ENCODE measurements around the gene PPP4R1.
"Not testable (repeated sequence)": the region's sequence is repeated elsewhere in the genome, so short reads cannot be mapped to it uniquely, and the experiment has no call there.

The PPP4R1 gene

DNA sequence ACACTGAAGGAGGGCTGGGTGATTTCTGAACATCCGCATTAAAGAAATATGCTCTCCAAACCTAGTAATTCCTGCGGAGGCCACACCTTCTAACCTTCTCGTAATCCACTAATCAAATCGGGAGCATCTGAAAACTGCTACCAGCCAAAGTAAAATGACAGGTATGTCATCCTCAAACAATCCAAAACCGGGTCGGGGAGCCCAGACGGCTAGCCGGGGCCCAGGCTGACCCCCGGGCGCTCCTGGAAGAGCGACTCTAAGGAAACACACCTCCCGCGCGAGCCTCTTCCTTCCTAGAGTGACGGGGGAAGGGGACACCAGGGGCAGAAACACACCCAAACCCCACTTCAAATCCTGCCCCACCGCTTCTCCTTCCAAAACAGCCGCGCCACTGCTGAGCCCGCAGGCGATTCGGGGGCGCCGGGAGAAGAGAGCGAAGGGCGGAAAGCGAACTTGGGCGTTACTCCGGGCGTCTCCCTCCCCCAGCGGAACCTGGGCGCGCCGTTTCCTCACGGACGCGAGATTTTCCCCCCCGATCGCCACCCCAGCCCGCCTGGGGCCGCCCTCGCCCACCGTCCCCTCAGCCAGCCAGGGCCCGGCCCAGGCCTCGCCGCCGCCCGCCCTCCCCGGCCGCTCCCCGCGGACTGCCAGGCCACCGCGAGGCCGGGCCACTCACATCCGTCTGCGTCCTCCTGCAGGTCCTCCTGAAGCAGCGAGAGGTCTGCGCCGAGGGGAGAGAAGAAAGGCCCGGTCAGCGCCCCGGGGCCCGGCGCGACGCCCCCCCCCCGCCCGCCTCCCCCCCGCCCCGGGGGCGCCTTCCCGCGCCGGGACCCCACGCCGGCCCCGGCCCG, 584 bp downstream of the PPP4R1 start:
- H3K4me3 Mint-ChIP-seq = peak overlapping the region; percentile 92
- H3K4me1 Mint-ChIP-seq (ENCODE audit: low read depth) = peaks cover 52% of the 10 kb centered on the region
- no peaks in the 10 kb centered on the region for H3K9me3 Mint-ChIP-seq
- peak; percentile 70 for DNase-seq
- peaks cover 25% of the 10 kb centered on the region for H3K36me3 Mint-ChIP-seq (ENCODE audit: low read depth)
- H3K27ac Mint-ChIP-seq = peak overlapping the region; percentile 93
- H3K27me3 Mint-ChIP-seq = no peaks in the 10 kb centered on the region

DNA sequence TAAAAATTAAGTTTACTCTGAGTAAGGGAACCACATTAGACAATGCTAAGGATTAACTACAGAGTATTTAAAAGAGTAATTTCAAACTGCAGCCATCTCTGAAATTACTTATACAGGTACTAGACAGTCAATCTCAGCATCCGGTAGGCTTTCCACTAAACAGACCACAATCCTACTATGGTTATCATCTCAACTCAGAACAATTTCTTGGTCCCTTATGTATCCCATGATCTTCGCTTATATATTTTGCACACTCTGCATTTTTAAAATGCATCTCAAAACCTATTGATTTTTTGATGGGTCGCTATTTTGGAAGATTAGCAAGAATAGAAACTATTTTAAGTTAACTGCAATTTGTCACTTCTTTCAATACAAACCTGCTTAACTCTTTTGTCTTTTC, 1.4 kb downstream of the PPP4R1 start:
- H3K4me3 Mint-ChIP-seq = peak overlapping the region; percentile 92
- H3K36me3 Mint-ChIP-seq (ENCODE audit: low read depth) = peaks cover 25% of the 10 kb centered on the region
- no peak for DNase-seq
- no peaks in the 10 kb centered on the region for H3K9me3 Mint-ChIP-seq
- H3K4me1 Mint-ChIP-seq (ENCODE audit: low read depth) = peaks cover 60% of the 10 kb centered on the region
- peak overlapping the region; percentile 93 for H3K27ac Mint-ChIP-seq
- no peaks in the 10 kb centered on the region for H3K27me3 Mint-ChIP-seq

DNA sequence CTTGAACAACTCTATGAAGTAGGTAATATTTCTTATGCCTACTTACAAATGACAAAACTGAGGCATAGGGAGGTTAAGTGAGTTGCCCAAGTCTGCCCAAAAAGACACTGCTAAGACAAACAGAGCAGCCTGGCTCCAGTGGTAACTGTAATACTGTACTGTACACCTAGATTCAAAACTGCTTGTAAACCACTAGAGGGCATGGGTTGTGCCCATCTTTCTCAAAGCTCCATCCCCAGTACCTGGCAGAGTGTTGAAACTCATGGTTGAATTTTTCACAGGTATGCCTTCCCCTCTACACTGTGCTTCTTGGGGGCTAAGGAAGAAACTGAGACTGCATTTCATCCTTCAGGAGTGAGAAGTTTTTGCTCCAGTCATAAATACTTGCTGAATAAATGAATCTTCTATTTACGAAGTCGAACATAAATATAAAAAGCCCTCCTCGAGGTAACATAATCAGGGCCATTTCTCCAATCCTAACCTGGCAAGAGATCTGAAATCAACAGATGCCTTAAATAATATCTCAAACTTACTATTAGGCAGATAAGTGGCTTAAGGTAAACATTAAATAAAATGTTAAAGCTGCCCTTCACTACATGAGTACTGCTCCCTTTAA, 2.0 kb downstream of the PPP4R1 start:
- H3K27ac Mint-ChIP-seq = peak overlapping the region; percentile 23
- DNase-seq = no peak
- no peaks in the 10 kb centered on the region for H3K9me3 Mint-ChIP-seq
- H3K27me3 Mint-ChIP-seq = no peaks in the 10 kb centered on the region
- H3K4me1 Mint-ChIP-seq (ENCODE audit: low read depth) = peaks cover 62% of the 10 kb centered on the region
- H3K36me3 Mint-ChIP-seq (ENCODE audit: low read depth) = peaks cover 26% of the 10 kb centered on the region
- peak overlapping the region; percentile 92 for H3K4me3 Mint-ChIP-seq

DNA sequence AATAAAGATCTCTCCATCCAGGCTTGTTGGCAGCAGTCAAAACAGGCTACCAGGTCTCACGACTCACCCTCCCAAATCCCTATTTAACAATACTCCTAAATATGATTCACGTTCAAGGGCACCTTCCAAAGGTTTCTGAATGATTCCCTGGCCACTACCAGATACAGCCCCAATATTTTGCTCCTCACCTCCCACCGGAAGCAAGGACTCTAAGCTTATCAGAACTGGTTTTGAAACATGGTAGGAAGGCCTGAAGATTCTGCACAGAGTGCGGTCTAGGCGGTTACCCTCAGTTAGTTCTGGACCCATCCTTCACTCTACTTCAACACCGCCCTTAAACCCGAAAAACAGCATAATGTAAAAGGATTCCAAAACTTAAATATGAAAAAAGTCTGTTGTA, 5.2 kb downstream of the PPP4R1 start:
- no peak for DNase-seq
- H3K4me1 Mint-ChIP-seq (ENCODE audit: low read depth) = peaks cover 53% of the 10 kb centered on the region
- no peaks in the 10 kb centered on the region for H3K27me3 Mint-ChIP-seq
- H3K27ac Mint-ChIP-seq = no peak overlapping the region
- no peak overlapping the region for H3K4me3 Mint-ChIP-seq
- peaks cover 32% of the 10 kb centered on the region for H3K36me3 Mint-ChIP-seq (ENCODE audit: low read depth)
- no peaks in the 10 kb centered on the region for H3K9me3 Mint-ChIP-seq

DNA sequence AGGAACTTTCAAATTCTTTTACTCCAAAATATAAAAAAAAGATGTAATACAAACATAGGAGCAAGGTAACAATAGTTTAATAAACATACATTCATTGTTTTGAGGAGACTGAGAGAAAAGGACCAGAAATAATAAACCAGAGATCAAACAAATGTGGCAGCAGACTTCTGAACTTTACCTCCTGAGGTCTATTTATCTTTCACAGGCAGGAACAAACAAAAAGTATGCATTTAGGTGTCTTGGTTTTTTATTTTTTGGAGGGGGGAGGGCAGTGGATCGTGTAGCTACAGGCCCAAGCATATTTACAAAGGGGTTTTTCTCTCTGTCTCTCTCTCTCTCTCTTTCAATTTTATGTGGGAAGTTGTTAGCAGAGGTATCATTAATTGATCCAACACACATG, 5.6 kb downstream of the PPP4R1 start:
- Mint-ChIP-seq H3K4me1 (ENCODE audit: low read depth) (peaks cover 55% of the 10 kb centered on the region), H3K4me3 (no peak overlapping the region), H3K9me3 (no peaks in the 10 kb centered on the region), H3K27ac (no peak overlapping the region), H3K36me3 (ENCODE audit: low read depth) (peaks cover 32% of the 10 kb centered on the region), H3K27me3 (no peaks in the 10 kb centered on the region)
- DNase-seq = no peak

DNA sequence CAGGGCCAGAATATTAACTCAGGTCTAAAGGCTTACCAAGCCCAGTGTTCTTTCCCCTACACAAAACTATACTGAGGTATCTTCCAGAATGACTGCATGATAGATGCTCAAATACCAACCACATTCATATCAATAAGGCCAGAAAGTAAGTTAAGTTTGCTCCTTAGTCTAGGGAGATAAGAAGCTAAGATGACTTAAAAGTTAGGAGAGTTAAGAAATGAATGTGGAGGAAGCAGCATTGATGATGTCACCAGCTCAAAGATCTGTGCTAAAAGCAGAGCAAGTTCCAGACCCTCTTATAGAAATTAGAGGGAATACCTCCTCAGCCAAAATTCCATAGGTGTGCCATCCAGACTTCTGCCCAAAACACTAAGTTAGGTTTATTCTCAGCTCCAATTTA, 6.1 kb downstream of the PPP4R1 start:
- Mint-ChIP-seq H3K9me3 (no peaks in the 10 kb centered on the region), H3K4me3 (no peak overlapping the region), H3K27ac (no peak overlapping the region), H3K4me1 (ENCODE audit: low read depth) (peaks cover 52% of the 10 kb centered on the region), H3K27me3 (no peaks in the 10 kb centered on the region), H3K36me3 (ENCODE audit: low read depth) (peaks cover 30% of the 10 kb centered on the region)
- no peak for DNase-seq

DNA sequence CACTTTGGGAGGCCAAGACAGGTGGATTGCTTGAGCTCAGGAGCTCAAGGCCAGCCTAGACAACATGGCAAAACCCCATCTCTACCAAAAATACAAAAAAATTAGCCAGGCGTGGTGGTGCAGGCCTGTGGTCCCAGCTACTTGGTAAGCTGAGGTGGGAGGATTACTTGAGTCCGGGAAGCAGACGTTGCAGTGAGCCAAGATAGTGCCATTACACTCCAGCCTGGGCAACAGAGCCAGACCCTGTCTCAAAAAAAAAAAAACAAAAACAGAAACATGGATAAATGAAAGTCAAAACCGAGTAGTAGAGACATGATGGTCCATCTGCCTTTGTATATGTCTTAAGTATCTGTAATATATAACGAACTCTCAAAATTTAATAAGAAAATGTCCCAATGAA, 7.2 kb downstream of the PPP4R1 start:
- Mint-ChIP-seq H3K36me3 (ENCODE audit: low read depth) (peaks cover 34% of the 10 kb centered on the region), H3K4me1 (ENCODE audit: low read depth) (peaks cover 41% of the 10 kb centered on the region)
- not testable (repeated sequence) for DNase-seq, H3K27ac Mint-ChIP-seq, H3K27me3 Mint-ChIP-seq, H3K9me3 Mint-ChIP-seq, H3K4me3 Mint-ChIP-seq

DNA sequence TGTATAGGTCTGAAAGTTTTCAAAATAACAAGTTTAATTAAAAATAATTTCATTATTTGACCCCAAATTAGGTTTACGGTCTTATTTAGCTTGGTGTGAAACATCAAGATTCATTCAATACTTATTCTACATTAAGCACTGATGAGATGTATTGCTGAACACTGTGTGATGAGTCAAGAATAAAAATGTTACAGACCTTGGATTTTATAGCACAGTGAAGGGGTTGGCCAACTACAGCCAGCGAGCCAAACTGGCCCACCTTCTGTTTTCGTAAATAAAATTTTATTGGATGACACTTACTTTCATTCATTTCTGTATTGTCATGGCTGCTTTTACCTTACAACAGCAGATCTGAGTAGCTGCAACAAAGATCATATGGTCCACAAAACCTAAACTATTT, 8.3 kb downstream of the PPP4R1 start:
- Mint-ChIP-seq H3K9me3 (peaks cover 4% of the 10 kb centered on the region), H3K27me3 (no peaks in the 10 kb centered on the region), H3K4me3 (no peak overlapping the region), H3K4me1 (ENCODE audit: low read depth) (peaks cover 35% of the 10 kb centered on the region), H3K36me3 (ENCODE audit: low read depth) (peaks cover 30% of the 10 kb centered on the region), H3K27ac (no peak overlapping the region)
- no peak for DNase-seq

DNA sequence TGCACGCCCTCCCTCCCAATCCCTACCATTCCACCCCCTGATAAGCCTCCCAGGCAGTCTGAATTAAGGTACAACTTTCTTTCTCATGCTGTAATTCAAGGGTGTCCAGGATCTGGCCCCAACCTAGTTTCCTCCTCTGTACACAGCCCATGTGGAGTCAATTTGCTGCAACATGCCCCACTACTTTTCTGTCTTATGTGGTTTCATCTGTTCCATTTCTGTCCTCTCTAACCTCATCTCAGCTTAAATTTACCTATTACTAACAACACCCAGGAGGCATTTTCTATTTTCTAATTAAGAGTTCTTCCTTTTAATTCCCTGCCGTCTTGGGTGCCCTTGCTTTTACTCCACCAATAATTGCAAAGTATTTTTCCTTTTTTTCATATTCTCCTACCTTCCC, 10.0 kb downstream of the PPP4R1 start:
- Mint-ChIP-seq H3K9me3 (peaks cover 6% of the 10 kb centered on the region), H3K4me3 (no peak overlapping the region), H3K27me3 (no peaks in the 10 kb centered on the region), H3K4me1 (ENCODE audit: low read depth) (peaks cover 27% of the 10 kb centered on the region), H3K27ac (no peak overlapping the region), H3K36me3 (ENCODE audit: low read depth) (peaks cover 32% of the 10 kb centered on the region)
- no peak for DNase-seq

DNA sequence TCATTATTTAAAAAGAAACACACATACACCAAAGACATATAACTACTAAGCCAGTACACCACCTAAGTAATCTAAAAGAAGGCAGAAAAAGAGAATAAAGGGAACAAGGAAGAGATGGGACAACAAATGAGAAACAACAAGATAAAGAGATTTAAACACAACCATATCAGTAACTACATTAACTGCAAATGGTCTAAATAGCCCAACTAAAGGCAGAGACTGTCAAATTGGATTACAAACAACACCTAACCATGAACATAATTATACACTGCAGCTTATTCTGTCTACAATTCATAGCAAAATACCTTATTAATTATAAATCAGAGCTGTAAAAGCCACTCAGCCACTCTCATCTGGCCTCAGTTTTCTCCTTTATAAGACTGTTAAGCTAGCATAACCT, 15.0 kb downstream of the PPP4R1 start:
- Mint-ChIP-seq H3K4me1 (ENCODE audit: low read depth) (peaks cover 31% of the 10 kb centered on the region), H3K4me3 (no peak overlapping the region), H3K9me3 (peaks cover 16% of the 10 kb centered on the region), H3K36me3 (ENCODE audit: low read depth) (peaks cover 50% of the 10 kb centered on the region), H3K27me3 (no peaks in the 10 kb centered on the region), H3K27ac (no peak overlapping the region)
- DNase-seq = no peak

DNA sequence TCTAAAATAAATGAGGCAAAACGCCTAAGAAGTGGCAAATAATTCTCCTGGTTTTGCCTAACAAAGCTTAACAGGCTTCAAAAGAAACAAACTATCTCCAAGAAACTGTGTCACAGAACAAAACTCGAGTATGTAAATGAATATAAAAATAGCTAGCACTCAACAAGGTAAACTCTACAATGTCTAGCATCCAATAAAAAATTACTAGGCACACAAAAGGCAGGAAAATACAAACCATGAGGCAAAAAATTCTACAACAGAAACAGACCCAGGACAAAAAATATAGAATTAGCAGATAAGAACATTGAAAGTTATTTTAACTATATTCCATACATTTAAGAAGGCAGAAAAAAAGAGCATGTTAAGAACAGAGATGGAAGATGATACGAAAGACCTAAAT, 16.8 kb downstream of the PPP4R1 start:
- no peak for DNase-seq
- Mint-ChIP-seq H3K9me3 (peaks cover 16% of the 10 kb centered on the region), H3K27ac (no peak overlapping the region), H3K4me3 (no peak overlapping the region), H3K4me1 (ENCODE audit: low read depth) (peaks cover 29% of the 10 kb centered on the region), H3K27me3 (no peaks in the 10 kb centered on the region), H3K36me3 (ENCODE audit: low read depth) (peaks cover 54% of the 10 kb centered on the region)

DNA sequence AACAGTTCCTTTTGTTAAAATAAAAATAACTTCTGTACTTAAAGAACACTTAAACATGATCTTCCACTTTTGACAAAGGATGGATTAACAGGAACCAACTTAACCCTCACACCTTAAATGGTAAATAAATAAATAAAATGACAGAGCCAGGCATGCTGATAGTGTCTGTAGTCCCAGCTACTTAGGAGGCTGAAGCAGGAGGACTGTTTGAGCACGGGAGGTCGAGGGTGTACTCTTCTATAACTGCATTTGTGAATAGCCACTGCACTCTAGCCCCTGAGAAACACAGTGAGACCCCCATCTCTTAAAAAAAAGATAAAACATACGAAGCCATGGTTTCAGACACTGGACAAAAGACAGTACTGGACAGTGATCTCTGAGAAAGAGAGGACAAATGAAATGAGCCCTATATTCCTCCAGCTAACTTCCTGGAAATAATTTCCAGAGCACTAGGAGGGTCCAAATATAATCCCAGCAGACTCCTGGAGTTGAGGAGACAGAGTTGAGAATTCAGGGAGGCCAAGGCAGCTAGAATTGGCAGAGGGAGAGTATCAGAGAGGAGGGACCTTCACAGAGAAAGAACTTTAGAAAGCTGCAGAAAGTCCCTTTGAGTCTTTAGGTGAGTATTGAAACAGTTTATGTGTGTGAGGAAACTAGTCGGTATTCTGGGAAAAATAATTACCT, 17.4 kb downstream of the PPP4R1 start:
- Mint-ChIP-seq H3K4me1 (ENCODE audit: low read depth) (peaks cover 29% of the 10 kb centered on the region), H3K27me3 (no peaks in the 10 kb centered on the region)

DNA sequence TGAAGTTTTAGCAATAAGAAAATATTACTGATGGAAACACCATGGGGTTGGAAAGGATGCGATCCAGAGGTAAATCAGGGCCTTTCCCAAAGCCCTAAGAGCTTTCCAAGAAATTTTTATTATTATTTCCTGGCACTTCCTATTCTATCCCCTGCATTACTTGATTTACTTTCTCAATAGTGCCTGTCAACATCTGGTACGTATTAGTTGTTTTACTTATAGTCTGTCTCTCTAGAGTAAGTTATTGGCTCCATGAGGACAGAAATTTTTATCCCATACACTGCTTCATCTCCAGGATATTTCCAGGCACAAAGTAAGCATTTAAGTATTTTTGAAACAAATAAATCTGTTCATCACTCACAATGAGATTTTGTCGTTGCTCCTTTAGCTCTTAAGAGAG, 18.1 kb downstream of the PPP4R1 start:
- DNase-seq = no peak
- Mint-ChIP-seq H3K4me1 (ENCODE audit: low read depth) (peaks cover 29% of the 10 kb centered on the region), H3K27ac (no peak overlapping the region), H3K4me3 (no peak overlapping the region), H3K36me3 (ENCODE audit: low read depth) (peaks cover 58% of the 10 kb centered on the region), H3K27me3 (no peaks in the 10 kb centered on the region), H3K9me3 (peaks cover 13% of the 10 kb centered on the region)

More for the DNA sequence above, 17.4 kb downstream of the PPP4R1 start:
- H3K36me3 Mint-ChIP-seq (ENCODE audit: low read depth) = peaks cover 57% of the 10 kb centered on the region
- no peak overlapping the region for H3K4me3 Mint-ChIP-seq
- no peak overlapping the region for H3K27ac Mint-ChIP-seq
- DNase-seq = no peak
- peaks cover 16% of the 10 kb centered on the region for H3K9me3 Mint-ChIP-seq

DNA sequence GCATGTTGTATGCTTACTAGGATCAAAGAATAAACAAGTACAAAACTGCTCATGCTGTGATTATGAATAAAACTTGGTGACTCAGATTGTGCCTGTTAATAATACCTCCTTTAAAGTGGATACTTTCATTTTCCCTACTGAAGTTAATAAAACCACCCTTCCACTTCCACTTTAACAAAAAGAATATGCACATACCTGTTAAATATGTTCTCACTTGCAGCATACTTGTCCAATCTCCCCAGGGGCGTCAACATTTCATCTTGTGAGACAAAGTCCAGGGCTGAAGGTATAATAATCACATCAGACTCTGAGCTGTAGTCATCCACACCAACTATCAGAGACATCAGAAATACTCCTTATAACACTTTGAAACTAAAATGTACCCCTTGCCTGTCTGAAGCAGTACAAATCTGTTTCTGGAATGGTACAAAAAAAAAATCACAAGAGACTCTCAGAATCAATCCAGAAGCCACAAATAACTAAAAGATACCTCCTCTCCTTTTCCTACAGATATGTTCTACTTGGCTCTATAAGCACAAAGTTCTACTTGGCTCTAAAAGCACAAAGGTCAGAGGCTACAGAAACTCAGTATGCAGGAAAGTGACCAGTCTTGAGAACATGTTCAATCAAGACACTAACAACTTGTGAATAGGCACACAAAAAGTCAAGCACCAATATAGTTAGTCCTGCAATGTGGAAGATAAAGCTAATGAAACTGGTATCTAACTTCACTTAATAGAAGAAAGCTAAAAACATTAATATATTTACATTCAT, 19.3 kb downstream of the PPP4R1 start:
- Mint-ChIP-seq H3K27me3 (no peaks in the 10 kb centered on the region), H3K4me1 (ENCODE audit: low read depth) (peaks cover 29% of the 10 kb centered on the region), H3K27ac (peak overlapping the region; percentile 31), H3K9me3 (peaks cover 11% of the 10 kb centered on the region), H3K36me3 (ENCODE audit: low read depth) (peaks cover 59% of the 10 kb centered on the region), H3K4me3 (no peak overlapping the region)
- no peak for DNase-seq

All from activated T-cell treated with anti-CD3 and anti-CD28 coated beads, Interleukin-2, amount 50 U/mL, for 24 hours (primary cell).